ENCODE data around the gene SLC35G3. TPM values are rescaled to one million over a fixed set of nuclear protein-coding genes. Genes with fewer than 3 reads are reported as not detected.

Gene SLC35G3
- not detected in 5 replicates for total RNA-seq (2022; extraction: Qiagen RNA extraction; ENCODE audit: low read depth)

GRCh38 chr17:35194001-35194400 is at the start of gene SLC35G3:
SLC35G3 (minus strand) TSS chr17:35194393; CDS start chr17:35194307, 86 bp downstream.

GRCh38 chr17:35242805-35243560 is 48.8 kb upstream of the SLC35G3 start, which contains the start of gene SLFN5:
SLFN5 (plus strand) TSS chr17:35243072; CDS start chr17:35258691, 15,619 bp downstream.

GRCh38 chr17:35147375-35147905 is 46.8 kb downstream of the SLC35G3 start, which contains the start of gene UNC45B:
UNC45B (plus strand) TSS chr17:35147817; CDS start chr17:35148264, 447 bp downstream.

Other genes starting within 250 kb of the SLC35G3 start
- 0.85 to 1.6 TPM (median 1.2 TPM) in 5 replicates for gene CCT6B, start 232.9 kb downstream of the SLC35G3 start, total RNA-seq (2022; extraction: Qiagen RNA extraction; ENCODE audit: low read depth)
- gene ZNF830, start 232.9 kb downstream of the SLC35G3 start, total RNA-seq (2022; extraction: Qiagen RNA extraction; ENCODE audit: low read depth), result 14.4 to 19.1 TPM (median 14.9 TPM) in 5 replicates
- gene LIG3, start 213.9 kb downstream of the SLC35G3 start, total RNA-seq (2022; extraction: Qiagen RNA extraction; ENCODE audit: low read depth), result 16.2 to 22.3 TPM (median 22.1 TPM) in 5 replicates
- 42.8 to 57.1 TPM (median 50.9 TPM) in 5 replicates for gene RFFL, start 130.7 kb downstream of the SLC35G3 start, total RNA-seq (2022; extraction: Qiagen RNA extraction; ENCODE audit: low read depth)
- gene RAD51D, start 74.5 kb downstream of the SLC35G3 start, total RNA-seq (2022; extraction: Qiagen RNA extraction; ENCODE audit: low read depth), result 22.6 to 32.7 TPM (median 26.8 TPM) in 5 replicates
- gene FNDC8, start 72.8 kb downstream of the SLC35G3 start, total RNA-seq (2022; extraction: Qiagen RNA extraction; ENCODE audit: low read depth), result not detected in 5 replicates
- 36.0 to 40.6 TPM (median 36.3 TPM) in 5 replicates for gene NLE1, start 52.1 kb downstream of the SLC35G3 start, total RNA-seq (2022; extraction: Qiagen RNA extraction; ENCODE audit: low read depth)
- gene UNC45B, start 46.6 kb downstream of the SLC35G3 start, total RNA-seq (2022; extraction: Qiagen RNA extraction; ENCODE audit: low read depth), result not detected in 5 replicates
- gene SLFN5, start 48.7 kb upstream of the SLC35G3 start, total RNA-seq (2022; extraction: Qiagen RNA extraction; ENCODE audit: low read depth), result 1.9 to 4.0 TPM (median 2.7 TPM) in 5 replicates
- gene SLFN11, start 179.2 kb upstream of the SLC35G3 start, total RNA-seq (2022; extraction: Qiagen RNA extraction; ENCODE audit: low read depth), result 6.1 to 8.1 TPM (median 7.4 TPM) in 5 replicates
- gene SLFN12, start 238.1 kb upstream of the SLC35G3 start, total RNA-seq (2022; extraction: Qiagen RNA extraction; ENCODE audit: low read depth), result 0.08 TPM in 1 of 5 replicates, not detected in the others

Data from A549 treated with CpdA at 1 μM for 4 hours (cell line).